SH-SY5Y (cell line): ENCODE measurements around the gene ZNF493.

Experiments
- GATA2 ChIP-seq: IDR thresholded peaks from 2 replicates; pipeline ENCODE4 v1.6.1; 2011; ENCODE audit warnings: mild to moderate bottlenecking, low read depth, low read length
- GATA3 ChIP-seq: IDR thresholded peaks from 2 replicates; pipeline ENCODE4 v1.6.1; 2011; ENCODE audit warnings: low read depth, mild to moderate bottlenecking, low read length, moderate library complexity

DNA sequence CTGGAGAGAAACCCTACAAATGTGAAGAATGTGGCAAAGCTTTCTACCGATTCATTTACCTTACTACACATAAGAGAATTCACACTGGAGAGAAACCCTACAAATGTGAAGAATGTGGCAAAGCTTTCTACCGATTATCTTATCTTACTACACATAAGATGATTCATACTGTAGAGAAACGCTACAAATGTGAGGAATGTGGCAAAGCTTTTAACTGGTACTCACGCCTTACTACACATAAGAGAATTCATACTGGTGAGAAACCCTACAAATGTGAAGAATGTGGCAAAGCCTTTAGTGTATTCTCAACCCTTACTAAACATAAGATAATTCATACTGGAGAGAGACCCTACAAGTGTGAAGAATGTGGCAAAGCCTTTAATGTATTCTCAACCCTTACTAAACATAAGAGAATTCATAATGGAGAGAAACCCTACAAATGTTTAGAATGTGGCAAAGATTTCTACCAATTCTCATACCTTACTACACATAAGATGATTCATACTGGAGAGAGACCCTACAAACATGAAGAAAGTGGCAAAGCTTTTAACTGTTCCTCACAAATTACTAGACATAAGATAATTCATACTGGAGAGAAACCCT lies 12.9 kb upstream of the ZNF493 start:
- TF ChIP-seq GATA2, result no peak
- TF ChIP-seq GATA3, result no peak
